Muscle of arm (tissue), 14 donors: Measurements from ENCODE around the gene TYSND1. TPM values are rescaled to one million over a fixed set of nuclear protein-coding genes. Genes with fewer than 3 reads are reported as not detected.
"Not testable (repeated sequence)": the region's sequence is repeated elsewhere in the genome, so short reads cannot be mapped to it uniquely, and the experiment has no call there.

Experiments
- DNase-seq: peaks from one replicate; pipeline ENCODE4 v3.0.0-alpha.2; 2013
- long read RNA-seq, 11 donors: transcript quantifications; one replicate each; lab custom pipeline, GENCODE V29; 2026
- polyA plus RNA-seq, 12 donors: library from polyadenylated mRNA; unstranded; fragments of 120-200 nt; gene quantifications; one replicate each; pipeline ENCODE4 v1.2.1, GENCODE V29; 2013; ENCODE audit not compliant: insufficient read length in 12 of 12

TYSND1 gene, protein sequence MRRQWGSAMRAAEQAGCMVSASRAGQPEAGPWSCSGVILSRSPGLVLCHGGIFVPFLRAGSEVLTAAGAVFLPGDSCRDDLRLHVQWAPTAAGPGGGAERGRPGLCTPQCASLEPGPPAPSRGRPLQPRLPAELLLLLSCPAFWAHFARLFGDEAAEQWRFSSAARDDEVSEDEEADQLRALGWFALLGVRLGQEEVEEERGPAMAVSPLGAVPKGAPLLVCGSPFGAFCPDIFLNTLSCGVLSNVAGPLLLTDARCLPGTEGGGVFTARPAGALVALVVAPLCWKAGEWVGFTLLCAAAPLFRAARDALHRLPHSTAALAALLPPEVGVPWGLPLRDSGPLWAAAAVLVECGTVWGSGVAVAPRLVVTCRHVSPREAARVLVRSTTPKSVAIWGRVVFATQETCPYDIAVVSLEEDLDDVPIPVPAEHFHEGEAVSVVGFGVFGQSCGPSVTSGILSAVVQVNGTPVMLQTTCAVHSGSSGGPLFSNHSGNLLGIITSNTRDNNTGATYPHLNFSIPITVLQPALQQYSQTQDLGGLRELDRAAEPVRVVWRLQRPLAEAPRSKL
- 1 to 10 TPM in 11 of 12 donors, not detected in 1; 3.4 to 9.0 (median 4.5) TPM for polyA plus RNA-seq
- long read RNA-seq, donor 1, transcript TYSND1-201 (4 exons, 3,644 nt): major isoform, 10 of 12 reads
- long read RNA-seq, donor 1, partial matches to known transcripts: 0 of 12 reads
- long read RNA-seq, donor 1, other reads (novel, unspliced or antisense): 0 of 12 reads
- long read RNA-seq, donor 2, partial matches to known transcripts: 0 of 2 reads
- long read RNA-seq, donor 2, other reads (novel, unspliced or antisense): 0 of 2 reads
- long read RNA-seq, donor 3: 0 reads
- long read RNA-seq, donor 4, partial matches to known transcripts: 0 of 1 reads
- long read RNA-seq, donor 4, other reads (novel, unspliced or antisense): 0 of 1 reads
- long read RNA-seq, donor 5: 0 reads
- long read RNA-seq, donor 6, partial matches to known transcripts: 0 of 1 reads
- long read RNA-seq, donor 6, other reads (novel, unspliced or antisense): 0 of 1 reads
- long read RNA-seq, donor 7: 0 reads
- long read RNA-seq, donor 8, partial matches to known transcripts: 0 of 3 reads
- long read RNA-seq, donor 8, other reads (novel, unspliced or antisense): 0 of 3 reads
- long read RNA-seq, donor 9, partial matches to known transcripts: 196 of 196 reads
- long read RNA-seq, donor 9, other reads (novel, unspliced or antisense): 0 of 196 reads
- long read RNA-seq, donor 10, partial matches to known transcripts: 0 of 2 reads
- long read RNA-seq, donor 10, other reads (novel, unspliced or antisense): 0 of 2 reads
- long read RNA-seq, donor 11, partial matches to known transcripts: 0 of 2 reads
- long read RNA-seq, donor 11, other reads (novel, unspliced or antisense): 0 of 2 reads

DNA sequence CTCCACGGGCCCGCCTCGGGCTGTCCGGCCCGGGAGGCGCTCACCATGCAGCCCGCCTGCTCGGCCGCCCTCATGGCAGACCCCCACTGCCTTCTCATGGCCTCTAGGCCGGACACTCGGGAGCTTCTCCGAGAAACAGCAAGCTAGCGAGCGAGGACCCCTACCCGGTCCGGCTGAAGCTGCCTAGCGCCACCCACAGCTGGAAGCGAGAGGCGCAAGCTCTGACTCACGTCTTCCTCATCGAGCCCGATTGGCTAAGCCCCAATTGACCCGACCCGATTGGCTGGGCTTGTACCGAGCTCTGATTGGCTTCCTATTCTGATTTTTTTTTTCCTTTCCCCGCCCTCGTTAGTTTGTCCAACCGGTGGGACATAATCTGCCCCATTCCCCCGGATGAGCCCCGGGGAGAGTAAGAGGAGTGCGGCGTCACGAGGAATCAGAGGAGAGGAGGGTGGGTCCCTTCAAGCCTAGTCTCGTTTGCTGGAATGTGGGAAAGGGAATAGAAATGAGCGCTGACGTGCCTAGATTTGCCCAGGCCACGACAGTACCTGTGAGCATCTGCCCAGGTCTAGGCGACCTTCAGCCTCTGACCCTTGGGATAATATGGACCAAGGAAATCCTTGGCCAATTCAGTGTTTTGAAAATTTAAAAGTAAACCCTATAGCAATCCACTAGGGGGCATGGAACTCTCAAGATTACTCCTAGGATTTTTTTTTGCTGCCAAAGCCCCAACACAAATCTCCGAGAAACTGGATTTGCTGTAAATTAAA, at the start of gene TYSND1:
TYSND1 (minus strand) TSS at position 212 of the 770 bp plus-strand sequence; CDS start at position 98, 114 bp downstream.
- DNase-seq: peak; percentile 99

DNA sequence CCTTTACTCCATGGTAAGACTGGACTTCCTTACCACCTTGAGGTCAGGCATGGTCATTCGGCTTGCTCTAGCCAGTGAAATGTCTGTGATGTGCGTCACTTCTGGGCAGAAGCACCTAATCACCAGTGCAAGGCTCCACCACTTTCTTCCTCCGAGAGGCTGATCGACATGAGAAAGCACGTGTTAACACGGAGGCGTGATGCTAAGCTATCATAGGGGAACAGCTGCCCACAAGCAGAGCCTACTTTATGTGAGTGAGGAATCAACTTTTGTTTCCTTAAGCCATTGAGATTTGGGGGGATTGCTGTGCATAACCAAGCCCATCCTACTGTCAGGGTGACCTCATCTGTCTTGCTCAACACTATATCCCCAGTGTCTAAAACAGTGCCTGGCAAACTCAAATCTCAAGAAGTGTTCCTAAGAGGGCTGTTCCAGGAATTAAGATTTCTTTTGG, 46.9 kb upstream of the TYSND1 start:
- no peak for DNase-seq

DNA sequence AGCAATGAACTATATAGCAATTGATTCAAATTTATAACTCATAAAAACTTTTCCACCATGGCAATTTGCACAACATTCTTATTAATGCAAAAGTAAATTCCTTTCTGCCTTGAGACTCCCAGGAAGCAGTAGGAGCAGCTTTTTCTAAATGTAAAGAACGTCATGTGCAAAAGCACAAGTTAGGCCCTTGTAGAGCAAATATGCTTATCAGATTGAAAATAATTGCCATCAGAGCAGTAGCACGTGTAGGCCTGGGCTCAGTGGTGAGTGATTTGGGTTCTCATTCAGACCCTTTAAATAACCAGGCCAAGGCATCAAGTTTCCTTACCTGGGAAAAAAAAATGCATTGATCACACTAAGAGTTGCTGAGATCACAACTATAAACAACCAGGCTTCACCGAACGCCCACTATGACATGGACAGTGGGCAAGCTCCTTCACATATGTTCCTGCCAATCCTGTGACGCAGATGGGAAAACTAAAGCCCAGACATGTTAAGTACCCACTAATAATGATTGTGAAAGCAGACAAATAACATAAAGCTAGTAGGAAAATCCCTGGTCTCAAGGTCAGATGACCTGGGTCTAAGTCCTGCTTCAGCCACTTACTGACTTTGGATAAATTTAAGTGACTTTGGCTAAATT, 45.9 kb upstream of the TYSND1 start:
- peak; percentile 63 for DNase-seq

DNA sequence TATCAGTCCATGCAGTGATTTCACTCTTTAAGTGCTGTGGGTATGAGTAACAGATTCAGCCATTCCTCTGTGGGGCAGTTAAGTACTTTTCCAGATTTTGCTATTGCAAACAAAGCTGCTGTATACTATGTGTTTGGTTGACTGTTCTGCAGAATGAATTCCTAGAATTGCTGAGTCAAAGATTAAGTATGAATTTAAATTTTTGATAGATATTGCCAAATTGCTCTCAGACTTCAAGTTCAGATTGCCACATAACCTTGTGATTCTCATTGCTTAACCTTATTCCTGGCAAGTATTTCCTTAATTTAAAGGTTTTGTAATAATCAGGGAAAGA, 45.4 kb upstream of the TYSND1 start:
- peak; percentile 46 for DNase-seq

DNA sequence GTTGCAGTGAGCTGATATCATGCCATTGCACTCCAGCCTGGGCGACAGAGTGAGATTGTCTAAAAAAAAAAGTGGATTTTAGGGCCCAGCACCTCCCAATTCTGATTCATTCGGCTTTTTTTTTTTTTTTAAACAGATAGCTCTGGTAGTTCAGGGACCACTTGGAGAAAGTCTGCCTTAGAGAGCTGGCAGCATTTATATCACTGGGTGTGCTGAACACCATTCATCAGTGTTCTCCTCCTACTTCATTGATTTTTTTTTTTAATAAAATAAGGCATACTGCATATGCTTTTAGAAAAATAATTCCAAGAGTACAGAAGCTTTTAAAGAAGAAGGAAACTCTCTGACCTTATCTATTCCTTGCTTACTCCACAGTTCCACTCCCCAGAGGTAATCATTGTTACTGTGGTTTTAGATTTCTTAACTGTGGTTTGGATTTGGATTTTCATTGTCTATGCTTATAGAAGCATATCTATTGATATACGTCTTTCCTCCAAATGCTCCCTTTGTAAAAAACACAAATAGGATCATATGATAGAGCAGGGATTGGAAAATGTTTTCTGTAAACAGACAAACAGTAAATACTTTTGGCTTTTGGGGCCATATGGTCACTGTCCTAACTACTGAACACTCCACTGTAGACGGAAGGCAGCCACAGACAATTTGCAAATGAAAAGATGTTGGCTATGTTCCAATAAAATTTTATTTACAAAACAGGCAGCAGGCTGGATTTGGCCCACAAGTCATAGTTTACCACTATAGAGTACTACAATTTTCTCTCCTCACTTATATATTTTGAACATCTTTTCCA, 44.9 kb upstream of the TYSND1 start:
- DNase-seq: no peak

DNA sequence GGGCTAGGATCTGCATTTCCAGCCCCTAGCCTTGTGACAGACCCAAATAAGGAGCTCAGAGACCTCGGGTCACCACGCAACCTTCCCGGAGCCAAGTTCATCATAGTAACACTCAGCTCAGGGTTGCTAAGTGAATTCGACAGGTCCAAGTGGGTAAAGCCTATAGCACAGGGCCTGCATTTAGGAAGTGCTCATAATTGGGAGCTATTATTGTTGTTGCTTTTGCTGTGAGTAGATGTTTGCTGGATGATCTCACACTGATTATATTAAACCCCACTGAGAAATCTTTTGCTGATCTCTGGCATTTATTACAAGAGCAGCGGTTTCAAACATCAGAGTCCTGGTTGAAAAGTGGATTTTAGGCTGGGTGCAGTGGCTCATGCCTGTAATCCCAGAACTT, 44.1 kb upstream of the TYSND1 start:
- DNase-seq: no peak

DNA sequence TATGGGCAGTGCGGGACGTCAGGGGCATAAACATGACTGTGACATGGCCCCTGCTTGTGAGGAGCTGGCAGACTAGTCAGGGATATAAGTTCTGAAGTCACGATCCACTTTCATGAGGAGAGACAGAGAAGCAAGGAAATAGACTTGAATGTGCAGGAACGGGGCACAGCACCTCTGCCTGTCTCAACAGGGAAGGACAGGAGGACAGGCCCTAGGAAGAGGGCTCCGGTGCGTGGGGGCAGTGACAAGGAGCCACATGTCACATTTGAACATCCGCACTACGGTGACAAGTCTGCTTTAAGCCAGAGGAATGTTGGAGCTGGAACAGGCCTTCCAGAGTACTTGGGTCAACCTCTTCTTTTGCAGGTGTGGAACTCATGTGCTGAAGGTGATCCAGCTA, 43.6 kb upstream of the TYSND1 start:
- DNase-seq: no peak

DNA sequence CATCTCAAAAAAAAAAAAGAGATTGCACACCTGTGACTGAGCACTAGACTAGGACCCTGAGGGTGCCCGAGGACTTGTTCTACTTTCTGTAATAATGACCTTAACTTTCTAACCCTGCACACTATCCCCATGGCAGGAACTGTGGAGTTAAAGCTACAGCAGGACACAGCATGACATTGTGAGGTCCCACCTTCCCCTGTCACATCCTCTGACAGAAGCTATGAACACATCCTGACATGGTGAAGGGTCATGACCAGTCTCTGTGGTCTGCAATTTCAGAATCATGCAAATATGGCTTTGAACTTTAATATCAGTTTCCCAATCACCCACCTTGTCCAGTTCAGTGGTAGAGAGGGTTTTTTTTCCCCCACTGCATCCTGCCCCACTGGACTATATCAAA, 42.3 kb upstream of the TYSND1 start:
- DNase-seq: no peak

DNA sequence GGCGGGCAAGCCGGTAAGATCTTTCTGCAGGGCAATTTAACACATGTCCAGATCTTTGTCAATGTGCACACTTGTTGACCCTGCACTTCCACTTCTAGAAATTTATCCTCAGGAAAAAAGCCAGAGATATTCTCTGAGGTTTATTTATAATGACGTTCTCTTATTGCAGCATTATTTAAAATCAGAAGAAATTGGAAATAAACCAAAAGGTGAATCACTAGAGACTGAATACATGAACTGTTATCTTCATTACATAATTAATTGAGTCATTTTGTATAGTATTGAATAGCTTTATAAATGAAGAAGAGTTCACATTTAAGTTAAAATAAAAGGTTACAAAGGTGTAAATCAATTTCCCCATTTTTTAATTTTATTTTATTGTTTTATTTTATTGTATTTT, 40.1 kb upstream of the TYSND1 start:
- DNase-seq: no peak

DNA sequence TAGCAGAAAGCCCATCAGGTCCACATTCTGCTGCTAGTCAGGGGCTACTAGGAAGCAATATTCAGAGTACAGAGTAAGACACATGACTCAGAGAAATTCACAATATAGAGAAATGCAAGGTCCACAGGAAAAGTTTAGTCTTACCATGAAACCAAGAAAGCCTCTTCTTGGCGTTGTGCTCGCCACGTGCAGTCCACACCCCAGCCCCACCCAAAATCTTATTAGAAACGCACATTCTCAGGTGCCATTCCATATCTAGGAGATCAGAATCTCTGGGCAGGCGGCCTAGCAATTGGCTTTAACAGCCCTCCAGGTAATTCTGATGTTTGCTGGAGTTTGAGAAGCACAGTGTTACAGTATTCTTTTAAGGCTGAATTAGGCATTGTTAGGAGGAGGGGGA, 39.6 kb upstream of the TYSND1 start:
- no peak for DNase-seq

DNA sequence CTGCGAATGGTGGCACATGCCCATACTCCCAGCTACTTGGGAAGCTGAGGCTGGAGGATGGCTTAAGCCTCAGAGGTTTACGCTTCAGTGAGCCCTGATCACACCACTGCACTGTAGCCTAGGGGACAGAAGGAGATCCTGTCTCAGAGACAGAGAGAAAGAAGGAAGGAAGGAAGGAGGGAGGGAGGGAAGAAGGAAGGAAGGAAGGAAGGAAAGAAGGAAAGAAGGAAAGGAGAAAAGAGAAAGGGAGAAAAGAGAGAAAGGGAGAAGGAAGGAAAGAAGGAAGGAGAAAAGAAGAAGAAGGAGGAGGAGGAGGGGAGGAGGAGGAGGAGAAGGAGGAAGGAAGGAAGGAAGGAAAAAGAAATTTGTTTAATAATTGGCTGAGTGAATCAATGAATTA, 36.8 kb upstream of the TYSND1 start:
- DNase-seq: no peak

DNA sequence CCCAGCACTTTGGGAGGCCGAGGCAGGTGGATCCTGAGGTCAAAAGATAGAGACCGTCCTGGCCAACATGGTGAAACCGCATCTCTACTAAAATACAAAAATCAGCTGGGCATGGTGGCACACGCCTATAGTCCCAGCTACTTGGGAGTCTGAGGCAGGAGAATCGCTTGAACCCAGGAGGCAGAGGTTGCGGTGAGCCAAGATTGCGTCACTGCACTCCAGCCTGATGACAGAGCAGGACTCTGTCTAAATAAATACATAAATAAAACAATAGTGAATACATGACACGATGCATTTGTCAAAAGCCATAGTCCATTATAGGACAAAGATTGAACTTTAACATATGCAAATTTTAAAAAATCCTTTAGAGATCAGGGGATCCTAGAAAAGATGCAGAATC, 32.7 kb upstream of the TYSND1 start:
- DNase-seq: not testable (repeated sequence)

DNA sequence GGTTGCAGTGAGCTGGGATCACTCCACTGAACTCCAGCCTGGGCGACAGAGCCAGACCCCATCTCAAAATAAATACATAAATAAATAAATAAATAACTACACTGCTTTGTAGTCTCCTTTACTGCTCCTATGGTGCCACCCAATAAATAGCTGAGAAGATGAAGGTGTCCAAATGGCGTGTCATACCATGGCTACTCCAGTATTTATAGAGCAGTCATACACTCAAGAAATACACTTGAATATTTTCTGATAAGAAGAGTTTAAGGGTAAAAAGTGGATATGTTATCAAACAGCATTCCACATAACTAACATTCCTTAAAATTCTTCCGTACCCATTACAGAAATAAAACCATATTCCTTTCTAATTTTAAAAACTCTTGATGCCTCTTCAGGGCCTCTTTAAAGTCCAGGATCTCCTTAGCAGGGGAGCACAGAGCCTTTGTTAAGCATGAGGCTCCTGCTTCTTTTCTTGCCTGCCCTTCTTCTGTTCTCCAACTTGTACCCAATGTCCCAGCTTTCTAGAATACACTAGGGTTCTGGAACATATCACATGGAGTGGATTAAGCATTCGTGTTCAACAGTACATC, 31.7 kb upstream of the TYSND1 start:
- no peak for DNase-seq

DNA sequence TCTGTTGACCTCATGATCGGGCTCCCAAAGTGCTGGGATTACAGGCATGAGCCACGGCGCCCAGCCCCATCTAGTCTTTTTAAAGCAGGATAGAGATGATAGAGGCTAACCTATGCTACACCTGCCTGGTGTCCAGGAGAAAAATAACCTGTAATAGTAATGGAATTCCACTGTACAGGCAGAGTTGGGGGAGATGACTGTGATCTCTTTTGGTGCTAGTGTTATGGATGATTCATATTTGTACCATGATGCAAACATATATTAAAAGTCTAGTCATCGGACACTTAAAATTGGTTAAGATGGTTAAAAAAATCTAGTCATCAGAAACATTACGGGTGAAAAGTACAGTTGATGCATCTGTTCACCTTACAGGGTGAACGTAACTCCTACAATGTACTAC, 29.9 kb upstream of the TYSND1 start:
- DNase-seq: no peak

DNA sequence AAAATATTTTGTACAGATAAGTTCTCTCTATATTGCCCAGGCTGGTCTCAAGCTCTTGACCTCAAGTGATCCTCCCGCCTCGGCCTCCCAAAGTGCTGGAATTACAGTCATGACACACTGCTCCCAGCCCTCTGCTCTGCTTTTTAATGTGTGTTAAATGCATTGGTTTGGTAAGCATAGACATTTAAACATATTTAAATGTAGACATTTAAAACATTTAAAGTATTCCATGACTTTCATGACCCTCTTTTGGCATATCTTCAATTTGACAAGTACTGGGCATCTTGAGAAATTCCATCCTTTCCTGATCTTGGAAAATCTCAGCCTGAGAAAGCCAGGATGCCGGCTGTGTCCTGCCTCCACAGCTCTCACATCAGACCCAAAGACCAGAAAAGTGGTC, 29.0 kb upstream of the TYSND1 start:
- DNase-seq: no peak

DNA sequence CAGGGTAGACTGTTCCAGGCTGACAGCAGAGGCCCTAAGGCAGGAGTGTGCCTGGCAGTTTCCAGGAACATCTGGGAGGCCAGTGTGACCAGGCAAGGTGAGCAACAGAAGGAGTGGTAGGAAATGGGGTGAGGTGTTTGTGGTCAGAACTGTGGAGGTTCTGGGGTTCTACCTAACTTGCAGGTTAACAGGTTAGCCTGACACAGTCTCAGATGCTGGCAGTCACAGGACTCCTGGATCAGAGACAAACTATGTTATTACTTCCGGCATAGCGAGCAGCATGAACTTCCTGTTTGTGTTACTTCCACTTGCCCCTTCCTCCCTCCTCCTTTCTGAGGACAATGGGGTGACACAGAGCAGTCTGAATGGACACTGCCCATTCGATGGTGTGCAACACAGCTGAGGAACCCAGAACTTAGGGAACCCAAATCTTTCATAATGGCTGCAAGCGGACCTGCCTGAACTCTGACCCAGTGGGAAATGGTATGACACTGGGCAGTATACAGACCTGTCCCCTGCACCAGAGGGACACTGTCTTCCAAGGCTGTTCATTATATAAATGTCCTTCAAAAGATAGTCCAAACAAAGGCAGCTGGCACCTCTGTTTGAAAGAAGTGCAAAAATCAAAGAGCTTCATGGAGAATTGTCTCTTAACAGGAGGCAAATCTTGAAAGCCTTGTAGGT, 27.7 kb upstream of the TYSND1 start:
- no peak for DNase-seq

DNA sequence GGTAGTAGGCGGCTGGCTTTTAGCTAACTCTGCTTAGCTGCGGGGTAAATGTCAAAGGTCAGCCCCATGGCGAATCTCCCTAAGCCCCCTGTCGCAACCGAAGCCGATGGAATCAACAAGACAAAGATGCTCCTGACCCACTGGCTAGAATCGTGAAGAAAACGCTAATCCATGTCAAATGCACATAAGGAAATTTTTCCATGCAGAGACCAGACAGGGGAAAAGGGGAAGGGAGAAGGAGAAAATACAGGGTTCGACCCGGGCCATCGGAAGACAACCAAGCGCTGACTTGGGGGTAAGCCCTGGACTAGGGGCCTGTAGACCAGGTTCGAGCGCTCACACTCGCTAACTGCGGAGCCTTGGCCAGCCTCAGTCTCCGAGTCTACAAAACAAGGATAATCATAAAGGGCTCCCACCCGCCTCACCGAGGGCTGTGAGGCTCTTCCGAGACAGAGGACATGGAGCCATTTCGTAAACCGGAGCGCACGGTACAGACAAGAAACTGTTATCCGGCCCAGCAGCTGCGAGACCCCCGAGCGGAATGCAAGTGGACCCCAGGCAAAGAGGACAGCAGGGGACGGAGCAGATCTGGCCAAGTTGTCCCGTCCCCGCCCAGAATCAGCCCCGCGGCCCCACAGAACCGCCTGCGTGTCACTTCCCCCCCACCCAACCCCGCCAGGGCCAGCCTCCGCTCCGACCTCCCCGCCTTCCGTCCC, 23.3 kb upstream of the TYSND1 start:
- no peak for DNase-seq

DNA sequence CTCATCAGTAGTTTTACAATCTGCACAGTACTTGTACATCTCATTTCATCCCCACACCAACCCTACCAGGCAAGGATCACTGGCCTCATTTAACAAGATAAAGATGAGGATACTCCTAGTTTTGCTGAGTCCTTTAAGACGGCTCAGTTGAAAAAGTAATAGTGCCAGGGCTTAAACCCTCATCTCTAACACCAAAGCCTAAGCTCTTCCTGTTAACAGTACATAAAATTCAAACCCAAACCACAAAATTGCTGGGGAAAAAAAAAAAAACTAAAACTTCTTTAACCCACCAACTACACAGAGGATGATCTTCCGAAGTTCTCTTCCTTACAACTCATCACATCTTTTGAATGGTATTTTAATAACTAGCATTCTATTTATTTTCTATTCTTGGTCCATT, 22.5 kb upstream of the TYSND1 start:
- DNase-seq: no peak
